Loucy (cell line): Measurements from ENCODE around the gene TMEM132D.

Experiments used
- H2AFZ ChIP-seq: fragments of 200-600 bp; sonication (generic); 2 replicates; pipeline ENCODE4 v1.6.0; 2016; ENCODE audit warnings: antibody characterized with exemption, mild to moderate bottlenecking, low read length, moderate library complexity
- H3F3A ChIP-seq: fragments of 200-600 bp; 2 replicates; pipeline ENCODE4 v1.6.0; 2016; ENCODE audit warnings: antibody characterized with exemption, low read depth, mild to moderate bottlenecking
- H3K27me3 ChIP-seq: fragments of 200-600 bp; sonication (generic); 2 replicates; pipeline ENCODE4 v1.6.1; 2014; ENCODE audit warnings: low read length, mild to moderate bottlenecking; ENCODE audit not compliant: insufficient read depth, poor library complexity, severe bottlenecking
- H3K36me3 ChIP-seq: fragments of 200-600 bp; sonication (generic); 2 replicates; pipeline ENCODE4 v1.6.1; 2016; ENCODE audit warnings: low read length; ENCODE audit not compliant: insufficient read depth
- H3K4me1 ChIP-seq: fragments of 200-600 bp; sonication (generic); 2 replicates; pipeline ENCODE4 v1.5.1; 2014; ENCODE audit warnings: low read length, mild to moderate bottlenecking; ENCODE audit not compliant: insufficient read depth, poor library complexity, severe bottlenecking
- H3K4me2 ChIP-seq: fragments of 200-600 bp; sonication (generic); 2 replicates; pipeline ENCODE4 v1.6.0; 2014; ENCODE audit warnings: antibody characterized with exemption, low read length, low read depth, mild to moderate bottlenecking; ENCODE audit not compliant: poor library complexity, severe bottlenecking
- H3K4me3 ChIP-seq: fragments of 200-600 bp; sonication (generic); 2 replicates; pipeline ENCODE4 v1.5.1; 2014; ENCODE audit warnings: low read length, mild to moderate bottlenecking, mixed read lengths; ENCODE audit not compliant: poor library complexity, severe bottlenecking
- H3K79me2 ChIP-seq: fragments of 200-600 bp; sonication (generic); 2 replicates; pipeline ENCODE4 v1.6.1; 2014; ENCODE audit warnings: low read length; ENCODE audit not compliant: insufficient read depth
- H3K9ac ChIP-seq: fragments of 200-600 bp; sonication (generic); 2 replicates; pipeline ENCODE4 v1.6.0; 2014; ENCODE audit warnings: mild to moderate bottlenecking, low read depth, low read length, moderate library complexity; ENCODE audit not compliant: poor library complexity, severe bottlenecking
- H3K9me2 ChIP-seq: fragments of 200-600 bp; sonication (generic); replicated peaks from 2 replicates; pipeline ENCODE4 v1.6.1; 2016; ENCODE audit warnings: low read depth, low read length, mixed read lengths
- H3K9me3 ChIP-seq: fragments of 200-600 bp; sonication (generic); 2 replicates; pipeline ENCODE4 v1.6.1; 2014; ENCODE audit warnings: mild to moderate bottlenecking, antibody characterized with exemption, low read length, low read depth; ENCODE audit not compliant: insufficient read depth
- H4K20me1 ChIP-seq: fragments of 200-600 bp; sonication (generic); 2 replicates; pipeline ENCODE4 v1.6.0; 2014; ENCODE audit warnings: antibody characterized with exemption, low read length, mild to moderate bottlenecking; ENCODE audit not compliant: insufficient read depth, poor library complexity, severe bottlenecking
- EZH2phosphoT487 ChIP-seq: fragments of 200-600 bp; IDR thresholded peaks from 2 replicates; pipeline ENCODE4 v1.6.1; 2018; ENCODE audit warnings: antibody characterized with exemption, mild to moderate bottlenecking, moderate library complexity, borderline replicate concordance
- TF ChIP-seq, protein P1 (sequence below): fragments of 200-600 bp; sonication (generic); conservative IDR thresholded peaks from 2 replicates; pipeline ENCODE4 v1.5.1; 2014; ENCODE audit warnings: mild to moderate bottlenecking, antibody characterized with exemption, low read length

TMEM132D gene

GRCh38 chr12:129080821-129081220 lies 823.0 kb downstream of the TMEM132D start:
- H3K9me2 ChIP-seq = no peaks in the 10 kb centered on the region
- no peak overlapping the region for H3K9ac ChIP-seq
- H3K4me2 ChIP-seq = no peak overlapping the region
- no peak for TF ChIP-seq EZH2phosphoT487
- TF ChIP-seq, protein P1, sequence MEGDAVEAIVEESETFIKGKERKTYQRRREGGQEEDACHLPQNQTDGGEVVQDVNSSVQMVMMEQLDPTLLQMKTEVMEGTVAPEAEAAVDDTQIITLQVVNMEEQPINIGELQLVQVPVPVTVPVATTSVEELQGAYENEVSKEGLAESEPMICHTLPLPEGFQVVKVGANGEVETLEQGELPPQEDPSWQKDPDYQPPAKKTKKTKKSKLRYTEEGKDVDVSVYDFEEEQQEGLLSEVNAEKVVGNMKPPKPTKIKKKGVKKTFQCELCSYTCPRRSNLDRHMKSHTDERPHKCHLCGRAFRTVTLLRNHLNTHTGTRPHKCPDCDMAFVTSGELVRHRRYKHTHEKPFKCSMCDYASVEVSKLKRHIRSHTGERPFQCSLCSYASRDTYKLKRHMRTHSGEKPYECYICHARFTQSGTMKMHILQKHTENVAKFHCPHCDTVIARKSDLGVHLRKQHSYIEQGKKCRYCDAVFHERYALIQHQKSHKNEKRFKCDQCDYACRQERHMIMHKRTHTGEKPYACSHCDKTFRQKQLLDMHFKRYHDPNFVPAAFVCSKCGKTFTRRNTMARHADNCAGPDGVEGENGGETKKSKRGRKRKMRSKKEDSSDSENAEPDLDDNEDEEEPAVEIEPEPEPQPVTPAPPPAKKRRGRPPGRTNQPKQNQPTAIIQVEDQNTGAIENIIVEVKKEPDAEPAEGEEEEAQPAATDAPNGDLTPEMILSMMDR = no peak
- no peaks in the 10 kb centered on the region for H3F3A ChIP-seq
- no peaks in the 10 kb centered on the region for H3K36me3 ChIP-seq
- H3K9me3 ChIP-seq = no peaks in the 10 kb centered on the region; the same call in 1 of the 2 replicates
- no peaks in the 10 kb centered on the region for H3K79me2 ChIP-seq
- H3K4me1 ChIP-seq = no peaks in the 10 kb centered on the region
- H4K20me1 ChIP-seq = no peaks in the 10 kb centered on the region
- H3K27me3 ChIP-seq = no peaks in the 10 kb centered on the region
- no peak overlapping the region for H2AFZ ChIP-seq
- no peak overlapping the region for H3K4me3 ChIP-seq

GRCh38 chr12:129080391-129080790 lies 823.4 kb downstream of the TMEM132D start:
- no peak for TF ChIP-seq EZH2phosphoT487
- TF ChIP-seq, protein P1 = no peak
- Histone ChIP-seq H3K9me2 (no peaks in the 10 kb centered on the region), H3K4me2 (no peak overlapping the region), H2AFZ (no peak overlapping the region), H3K79me2 (no peaks in the 10 kb centered on the region), H3K9ac (no peak overlapping the region), H4K20me1 (no peaks in the 10 kb centered on the region), H3K27me3 (no peaks in the 10 kb centered on the region), H3F3A (no peaks in the 10 kb centered on the region), H3K4me3 (no peak overlapping the region), H3K9me3 (no peaks in the 10 kb centered on the region; the same call in 1 of the 2 replicates), H3K4me1 (no peaks in the 10 kb centered on the region), H3K36me3 (no peaks in the 10 kb centered on the region)

GRCh38 chr12:129079719-129080118 lies 824.1 kb downstream of the TMEM132D start:
- no peaks in the 10 kb centered on the region for H4K20me1 ChIP-seq
- TF ChIP-seq EZH2phosphoT487 = no peak
- TF ChIP-seq, protein P1 = no peak
- H3K27me3 ChIP-seq = no peaks in the 10 kb centered on the region
- H2AFZ ChIP-seq = no peak overlapping the region
- H3K4me1 ChIP-seq = no peaks in the 10 kb centered on the region
- H3K79me2 ChIP-seq = no peaks in the 10 kb centered on the region
- H3K4me2 ChIP-seq = no peak overlapping the region
- no peaks in the 10 kb centered on the region for H3F3A ChIP-seq
- H3K4me3 ChIP-seq = no peak overlapping the region
- no peaks in the 10 kb centered on the region for H3K36me3 ChIP-seq
- no peaks in the 10 kb centered on the region; the same call in 1 of the 2 replicates for H3K9me3 ChIP-seq
- H3K9ac ChIP-seq = no peak overlapping the region
- no peaks in the 10 kb centered on the region for H3K9me2 ChIP-seq
